Common myeloid progenitor, CD34-positive (primary cell): ENCODE results near the gene ZNF892.
"Not testable (repeated sequence)": the region's sequence is repeated elsewhere in the genome, so short reads cannot be mapped to it uniquely, and the experiment has no call there.

Experiments used
- CTCF ChIA-PET: fragments of 350-600 bp; sonication (Branson Sonifier 250); formaldehyde crosslinking; loops from one replicate; lab custom pipeline; 2021; ENCODE audit warnings: antibody characterized with exemption; lab: Charles Lee
- POLR2A ChIA-PET: fragments of 350-600 bp; sonication (Branson Sonifier 250); formaldehyde crosslinking; loops from one replicate; lab custom pipeline; 2021; ENCODE audit warnings: antibody characterized with exemption; lab: Charles Lee
- DNase-seq, 3 donors: peaks; one replicate each; pipeline versions ENCODE4 v3.0.0 to v3.0.0-alpha.2; 2013
- H3K27ac ChIP-seq, 2 experiments: 1 replicate in 1 of 2; 2 replicates in 1 of 2; pipeline ENCODE4 v1.7.0; 2013; ENCODE audit warnings: inconsistent platforms in 2 of 2, low read length in 2 of 2, mild to moderate bottlenecking in 2 of 2, low read depth in 1 of 2, moderate library complexity in 1 of 2; ENCODE audit not compliant: severe bottlenecking in 2 of 2, insufficient read depth in 1 of 2, poor library complexity in 1 of 2
- H3K27me3 ChIP-seq, 5 experiments: replicated peaks in 2 of 5; 1 replicate in 3 of 5; 2 replicates in 2 of 5; pipeline versions ENCODE4 v1.6.1 to v1.7.0; 2013; ENCODE audit warnings: low read length in 4 of 5, mild to moderate bottlenecking in 2 of 5, moderate library complexity in 2 of 5, inconsistent platforms in 1 of 5; ENCODE audit not compliant: insufficient read depth in 5 of 5, control insufficient read depth in 4 of 5
- H3K36me3 ChIP-seq, 4 experiments: 1 replicate in 2 of 4; 2 replicates in 2 of 4; pipeline versions ENCODE4 v1.6.1 to v1.7.0; 2013; ENCODE audit warnings: low read length in 3 of 4, control low read depth in 1 of 4, mild to moderate bottlenecking in 1 of 4; ENCODE audit not compliant: control insufficient read depth in 4 of 4, insufficient read depth in 4 of 4
- H3K4me1 ChIP-seq, 4 experiments: 1 replicate in 3 of 4; 2 replicates in 1 of 4; pipeline versions ENCODE4 v1.6.1 to v1.7.1; 2013; ENCODE audit warnings: low read length in 3 of 4, mild to moderate bottlenecking in 3 of 4, control low read depth in 1 of 4, inconsistent platforms in 1 of 4, moderate library complexity in 1 of 4; ENCODE audit not compliant: control insufficient read depth in 4 of 4, insufficient read depth in 4 of 4; ENCODE audit errors: control extremely low read depth in 1 of 4
- H3K4me3 ChIP-seq, 7 experiments: 1 replicate in 4 of 7; 2 replicates in 3 of 7; pipeline versions ENCODE4 v1.5.1 to v1.7.0; 2013; ENCODE audit warnings: mild to moderate bottlenecking in 7 of 7, low read length in 6 of 7, moderate library complexity in 6 of 7, inconsistent platforms in 2 of 7, low read depth in 2 of 7, control low read depth in 1 of 7; ENCODE audit not compliant: insufficient read depth in 4 of 7, control insufficient read depth in 1 of 7; ENCODE audit errors: extremely low read depth in 1 of 7
- H3K9me3 ChIP-seq, 5 experiments: 1 replicate in 4 of 5; 2 replicates in 1 of 5; pipeline versions ENCODE4 v1.6.1 to v1.7.1; 2013; ENCODE audit warnings: low read length in 4 of 5, mild to moderate bottlenecking in 2 of 5, inconsistent platforms in 1 of 5, low read depth in 1 of 5, moderate library complexity in 1 of 5; ENCODE audit not compliant: control insufficient read depth in 4 of 5, insufficient read depth in 2 of 5; ENCODE audit errors: control extremely low read depth in 1 of 5
- WGBS: methylation state at CpG from one replicate; pipeline ENCODE4 v1.1.5; 2013; ENCODE audit not compliant: insufficient coverage; 5-methylcytosine and 5-hydroxymethylcytosine counted together

The ZNF892 gene

GRCh38 chr2:95238131-95238530 is 30.8 kb downstream of the ZNF892 start:
- Histone ChIP-seq H3K27ac (no peak overlapping the region), H3K27me3 (no peaks in the 10 kb centered on the region), H3K9me3 (peaks cover 0 to 46% (median 15%) of the 10 kb centered on the region in 5 experiments), H3K4me3 (no peak overlapping the region), H3K36me3 (no peaks in the 10 kb centered on the region), H3K4me1 (no peaks in the 10 kb centered on the region)
- POLR2A ChIA-PET: no interaction called here
- DNase-seq: no peak
- CTCF ChIA-PET: no interaction called here

GRCh38 chr2:95240091-95240490 is 32.8 kb downstream of the ZNF892 start:
- peaks cover 0 to 40% (median 15%) of the 10 kb centered on the region in 5 experiments for H3K9me3 ChIP-seq
- WGBS: 86% methylated on average over 1 of the region's 5 CpGs
- no peak for DNase-seq
- H3K27me3 ChIP-seq: no peaks in the 10 kb centered on the region
- H3K36me3 ChIP-seq: no peaks in the 10 kb centered on the region
- H3K27ac ChIP-seq: no peak overlapping the region
- no peak overlapping the region for H3K4me3 ChIP-seq
- H3K4me1 ChIP-seq: no peaks in the 10 kb centered on the region
- CTCF ChIA-PET: interaction anchor here (1.5 kb wide), 1 partner anchor 17 kb away, joined by 5 read pairs; no protein-coding TSS in a partner anchor
- POLR2A ChIA-PET: no interaction called here

GRCh38 chr2:95240556-95240955 is 33.2 kb downstream of the ZNF892 start:
- ChIA-PET POLR2A (no interaction called here), CTCF (interaction anchor here (1.5 kb wide), 1 partner anchor 17 kb away, joined by 5 read pairs; no protein-coding TSS in a partner anchor)
- no peak overlapping the region for H3K4me3 ChIP-seq
- 88% methylated on average over 5 of the region's 5 CpGs for WGBS
- H3K36me3 ChIP-seq: no peaks in the 10 kb centered on the region
- no peak for DNase-seq
- H3K9me3 ChIP-seq: peaks cover under 1 to 40% (median 15%) of the 10 kb centered on the region in 5 experiments
- no peaks in the 10 kb centered on the region for H3K27me3 ChIP-seq
- H3K27ac ChIP-seq: no peak overlapping the region
- no peaks in the 10 kb centered on the region for H3K4me1 ChIP-seq

GRCh38 chr2:95242084-95242483 is 34.8 kb downstream of the ZNF892 start:
- H3K9me3 ChIP-seq: peaks cover 1 to 40% (median 15%) of the 10 kb centered on the region in 5 experiments
- H3K27me3 ChIP-seq, DNase-seq, H3K36me3 ChIP-seq, H3K4me3 ChIP-seq, H3K4me1 ChIP-seq, POLR2A ChIA-PET, CTCF ChIA-PET, H3K27ac ChIP-seq: not testable (repeated sequence)
- 100% methylated on average over 1 of the region's 1 CpG for WGBS
